ENCODE measurements around the gene CSTB.

Gene CSTB

GRCh38 chr21:43745772-43746517 is 30.2 kb downstream of the CSTB start:
- no peak for DNase-seq

- DNase-seq, result no peak
These were observed 31.4 kb downstream of the CSTB start for GRCh38 chr21:43744725-43745124.

- no peak for DNase-seq
These were observed 32.2 kb downstream of the CSTB start for GRCh38 chr21:43743947-43744346.

- DNase-seq, result no peak
These were observed 34.5 kb downstream of the CSTB start for GRCh38 chr21:43741423-43742096.

GRCh38 chr21:43740497-43741156 is 35.5 kb downstream of the CSTB start:
- DNase-seq, result peak; percentile 73

- no peak for DNase-seq
These were observed 36.3 kb downstream of the CSTB start for GRCh38 chr21:43739621-43740435.

- no peak for DNase-seq
These were observed 38.8 kb downstream of the CSTB start for GRCh38 chr21:43737158-43737950.

GRCh38 chr21:43736224-43736883 is 39.8 kb downstream of the CSTB start:
- DNase-seq, result no peak

GRCh38 chr21:43735236-43736091 is 40.6 kb downstream of the CSTB start:
- no peak for DNase-seq

- no peak for DNase-seq
These were observed 41.2 kb downstream of the CSTB start for GRCh38 chr21:43734928-43735229.

- no peak for DNase-seq
These were observed 41.8 kb downstream of the CSTB start for GRCh38 chr21:43734131-43734927.

- DNase-seq, result no peak
These were observed 42.5 kb downstream of the CSTB start for GRCh38 chr21:43733529-43734071.

- DNase-seq, result no peak
These were observed 43.0 kb downstream of the CSTB start for GRCh38 chr21:43733060-43733459.

- no peak for DNase-seq
These were observed 44.0 kb downstream of the CSTB start for GRCh38 chr21:43731891-43732711.

- no peak for DNase-seq
These were observed 44.6 kb downstream of the CSTB start for GRCh38 chr21:43731476-43731875.

- DNase-seq, result peak; percentile 85
These were observed 47.4 kb downstream of the CSTB start for GRCh38 chr21:43728467-43729390.

- peak; percentile 58 for DNase-seq
These were observed 48.0 kb downstream of the CSTB start for GRCh38 chr21:43728154-43728466.
